Measurements from ENCODE around the gene ISM2. TPM values are rescaled to one million over a fixed set of nuclear protein-coding genes. Genes with fewer than 3 reads are reported as not detected.

ISM2 gene
- total RNA-seq = 0.16 and 0.17 TPM in 2 replicates

GRCh38 chr14:77498120-77498979 is at the start of gene ISM2:
ISM2 (minus strand) TSS chr14:77498816; CDS start chr14:77498793, 23 bp downstream.

GRCh38 chr14:77457522-77458248 is 40.9 kb downstream of the ISM2 start, which contains the start of the genes AHSA1 and VIPAS39:
AHSA1 (plus strand) TSS chr14:77458093; CDS start chr14:77458190, 97 bp downstream.
VIPAS39 (minus strand) TSS chr14:77457601; CDS start chr14:77454102, 3,499 bp downstream.

Other genes with a start within 250 kb of the ISM2 start
- gene NGB, start 227.6 kb downstream of the ISM2 start, total RNA-seq = not detected in 2 replicates
- 4.7 and 5.9 TPM in 2 replicates for gene POMT2, start 177.9 kb downstream of the ISM2 start, total RNA-seq
- 17.5 and 30.3 TPM in 2 replicates for gene GSTZ1, start 177.8 kb downstream of the ISM2 start, total RNA-seq
- 3.5 and 3.7 TPM in 2 replicates for gene TMED8, start 121.7 kb downstream of the ISM2 start, total RNA-seq
- gene SAMD15, start 121.4 kb downstream of the ISM2 start, total RNA-seq = 0.94 and 1.3 TPM in 2 replicates
- 0.26 and 0.32 TPM in 2 replicates for gene NOXRED1, start 75.3 kb downstream of the ISM2 start, total RNA-seq
- gene VIPAS39, start 41.2 kb downstream of the ISM2 start, total RNA-seq = 32.2 and 36.1 TPM in 2 replicates
- gene AHSA1, start 40.7 kb downstream of the ISM2 start, total RNA-seq = 76.8 and 95.2 TPM in 2 replicates
- 17.2 and 17.5 TPM in 2 replicates for gene SPTLC2, start 117.8 kb upstream of the ISM2 start, total RNA-seq
- gene ALKBH1, start 209.2 kb upstream of the ISM2 start, total RNA-seq = 6.4 and 7.6 TPM in 2 replicates
- 113 and 139 TPM in 2 replicates for gene SLIRP, start 209.3 kb upstream of the ISM2 start, total RNA-seq